ELR (cell line): ENCODE measurements around the gene SLC1A4.
A peak's percentile ranks its signal among the peaks of the same experiment; 100 is the strongest.
"Not testable (repeated sequence)": the region's sequence is repeated elsewhere in the genome, so short reads cannot be mapped to it uniquely, and the experiment has no call there.

Source experiments
- DNase-seq: peaks from one replicate; pipeline ENCODE4 v3.0.0-alpha.2; 2015; ENCODE audit warnings: low read depth

The SLC1A4 gene

DNA sequence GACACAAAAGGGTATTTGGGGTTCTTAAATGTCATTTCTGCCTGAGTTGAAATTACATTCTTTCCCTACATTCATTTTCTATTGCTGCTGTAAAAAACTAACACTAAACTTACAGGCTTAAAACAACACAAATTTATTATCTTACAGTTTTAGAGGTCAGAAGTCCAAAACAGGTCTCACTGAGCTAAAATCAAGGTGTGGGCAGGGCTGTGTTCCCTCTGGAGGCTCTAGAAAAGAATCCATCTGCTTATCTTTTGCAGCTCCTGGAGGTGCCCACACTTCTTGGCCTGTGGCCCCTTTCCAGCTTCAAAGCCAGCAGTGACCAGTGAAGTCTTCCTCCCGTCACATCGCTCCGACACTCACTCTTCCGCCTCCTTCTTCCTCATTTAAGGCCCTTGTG, 23.2 kb upstream of the SLC1A4 start:
- DNase-seq = no peak

DNA sequence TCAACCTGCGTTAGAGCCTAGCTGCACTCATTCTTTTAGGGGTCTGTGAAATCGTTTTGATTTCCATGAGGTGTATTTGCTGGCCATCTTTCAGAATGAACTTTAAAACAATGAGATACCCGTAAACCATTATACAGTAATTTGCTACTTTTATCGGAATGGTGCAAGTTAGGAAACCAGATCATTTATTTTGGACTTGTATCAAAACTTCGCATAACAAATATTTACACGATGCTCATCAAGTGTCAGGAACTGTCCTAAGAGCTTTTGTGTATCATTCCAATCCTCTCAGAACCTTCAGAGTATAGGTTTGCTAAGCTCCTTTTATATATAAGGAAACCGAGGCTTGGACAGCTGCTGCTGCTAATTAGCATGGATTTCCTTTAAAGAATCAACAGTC, 22.4 kb upstream of the SLC1A4 start:
- no peak for DNase-seq

DNA sequence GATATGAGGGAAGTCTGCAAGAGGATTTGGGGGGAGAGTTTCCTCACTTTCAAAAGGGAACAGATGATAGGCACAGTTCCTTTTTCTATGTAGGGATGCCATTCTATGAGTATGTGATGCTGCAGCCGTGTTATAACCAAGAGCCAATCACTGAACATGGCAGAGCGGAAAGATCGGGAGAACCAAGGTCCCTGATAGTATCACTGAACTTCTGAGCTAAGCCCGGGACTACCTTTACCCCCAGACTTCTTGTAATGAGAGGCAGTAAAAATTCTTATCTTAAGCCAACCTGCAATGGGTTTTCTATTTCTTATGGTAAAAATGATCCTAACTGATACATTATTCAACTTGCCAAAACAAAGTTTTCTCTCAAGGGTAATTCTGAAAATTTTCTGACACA, 21.6 kb upstream of the SLC1A4 start:
- no peak for DNase-seq

DNA sequence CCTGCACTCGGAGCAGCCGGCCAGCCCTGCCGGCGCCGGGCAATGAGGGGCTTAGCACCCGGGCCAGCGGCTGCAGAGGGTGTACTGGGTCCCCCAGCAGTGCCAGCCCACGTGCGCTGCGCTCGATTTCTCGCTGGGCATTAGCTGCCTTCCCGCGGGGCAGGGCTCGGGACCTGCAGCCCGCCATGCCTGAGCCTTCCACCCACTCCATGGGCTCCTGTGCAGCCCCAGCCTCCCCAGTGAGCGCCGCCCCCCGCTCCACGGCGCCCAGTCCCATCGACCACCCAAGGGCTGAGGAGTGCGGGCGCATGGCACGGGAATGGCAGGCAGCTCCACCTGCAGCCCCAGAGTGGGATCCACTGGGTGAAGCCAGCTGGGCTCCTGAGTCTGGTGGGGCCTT, 20.1 kb upstream of the SLC1A4 start:
- not testable (repeated sequence) for DNase-seq

DNA sequence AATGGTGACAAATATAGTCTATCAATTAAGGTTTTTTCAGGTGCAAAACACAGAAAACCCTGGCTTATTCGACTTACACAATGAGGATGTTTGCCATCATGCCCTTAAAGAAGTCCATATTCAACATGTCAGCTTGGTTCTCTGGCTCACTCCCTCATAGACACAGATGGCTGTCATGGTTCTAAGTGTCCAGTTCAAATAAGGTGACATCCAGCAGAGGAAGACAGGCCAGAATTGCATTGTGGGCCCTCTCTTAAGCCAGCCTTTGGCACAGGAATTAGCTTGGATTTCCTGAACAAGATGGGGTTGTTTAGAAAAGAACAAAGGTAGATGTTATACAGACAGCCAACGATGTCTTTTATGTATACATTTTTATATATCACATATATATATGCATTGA, 18.7 kb upstream of the SLC1A4 start:
- no peak for DNase-seq

DNA sequence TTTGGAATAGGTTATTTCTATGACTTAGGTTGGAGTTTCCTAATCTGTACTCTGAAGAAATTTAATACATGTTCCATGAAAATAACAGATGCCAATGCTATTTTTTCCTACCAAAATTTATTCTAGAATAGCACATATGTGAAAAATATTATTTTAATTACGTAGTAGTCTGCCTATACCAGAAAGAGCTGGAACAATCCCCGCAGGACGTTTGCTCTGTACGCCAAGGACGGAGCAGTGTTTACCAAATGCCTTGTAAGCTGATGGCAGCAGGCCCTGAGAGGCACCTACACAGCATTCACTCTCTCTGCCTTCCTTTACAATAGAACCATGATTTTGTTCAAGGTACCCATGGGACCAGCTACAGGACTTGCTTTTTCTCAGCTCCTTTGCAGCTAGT, 16.8 kb upstream of the SLC1A4 start:
- no peak for DNase-seq

DNA sequence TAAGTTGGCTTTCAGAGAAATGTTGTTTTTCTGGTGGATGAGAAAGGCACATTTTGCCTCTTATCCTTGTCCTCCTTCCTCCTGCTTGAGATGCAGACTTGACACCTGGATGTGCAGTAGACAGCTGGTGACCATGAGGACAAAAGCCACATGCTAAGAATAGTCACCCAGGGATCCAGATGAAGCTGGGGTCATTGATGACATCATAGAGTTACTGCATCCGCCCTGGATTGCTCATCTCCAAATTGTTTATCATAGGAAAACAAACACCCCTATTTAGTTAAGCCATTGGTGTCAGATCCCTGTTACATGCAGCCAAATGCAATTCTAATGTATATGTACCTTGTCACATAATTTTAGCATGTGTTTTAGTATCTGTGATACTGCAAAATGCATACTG, 16.3 kb upstream of the SLC1A4 start:
- peak; percentile 62 for DNase-seq

DNA sequence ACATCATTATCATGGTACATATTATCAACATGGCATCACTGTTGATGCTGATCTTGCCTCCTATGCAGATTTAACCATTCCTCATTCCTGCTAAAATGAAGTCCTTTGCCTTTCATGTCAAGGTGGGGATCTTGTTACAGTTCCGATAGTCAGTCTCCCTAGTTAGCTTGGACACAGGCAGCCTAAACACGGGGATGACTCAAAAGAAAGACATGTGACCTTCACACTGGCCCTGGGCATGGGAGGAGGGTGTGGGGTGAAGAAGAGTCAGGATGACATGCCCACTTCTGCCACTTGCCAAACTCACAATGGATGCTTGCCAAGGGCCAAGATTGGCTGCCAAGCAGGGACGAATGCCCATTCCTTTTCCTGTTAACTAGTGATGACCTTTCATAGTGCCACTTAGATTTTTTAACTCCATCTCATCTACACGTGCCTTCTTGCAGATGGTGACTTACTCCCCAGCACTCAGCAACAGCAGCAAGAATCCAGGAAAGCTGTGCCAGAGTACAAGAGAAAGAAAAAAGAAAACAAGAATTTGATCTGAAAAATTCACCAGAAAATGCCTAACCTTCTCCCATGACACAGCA, 13.9 kb upstream of the SLC1A4 start:
- DNase-seq = peak; percentile 71

DNA sequence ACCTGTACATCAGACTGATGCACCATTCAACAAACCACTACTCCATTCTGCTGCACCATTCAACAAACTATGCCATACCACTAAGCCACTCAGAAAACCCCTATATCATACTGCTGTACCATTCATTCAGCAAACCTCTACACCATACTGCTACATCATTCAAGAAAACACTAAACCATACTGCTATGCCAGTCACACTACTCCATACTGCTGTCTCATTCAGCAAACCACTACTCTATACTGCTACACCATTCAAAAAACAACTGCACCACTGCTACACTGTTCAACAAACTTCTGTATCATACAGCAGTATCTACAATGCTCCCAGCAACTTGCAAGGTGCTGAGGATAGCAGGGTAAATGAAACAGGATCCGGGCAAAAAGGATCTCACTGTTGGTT, 12.9 kb upstream of the SLC1A4 start:
- no peak for DNase-seq

DNA sequence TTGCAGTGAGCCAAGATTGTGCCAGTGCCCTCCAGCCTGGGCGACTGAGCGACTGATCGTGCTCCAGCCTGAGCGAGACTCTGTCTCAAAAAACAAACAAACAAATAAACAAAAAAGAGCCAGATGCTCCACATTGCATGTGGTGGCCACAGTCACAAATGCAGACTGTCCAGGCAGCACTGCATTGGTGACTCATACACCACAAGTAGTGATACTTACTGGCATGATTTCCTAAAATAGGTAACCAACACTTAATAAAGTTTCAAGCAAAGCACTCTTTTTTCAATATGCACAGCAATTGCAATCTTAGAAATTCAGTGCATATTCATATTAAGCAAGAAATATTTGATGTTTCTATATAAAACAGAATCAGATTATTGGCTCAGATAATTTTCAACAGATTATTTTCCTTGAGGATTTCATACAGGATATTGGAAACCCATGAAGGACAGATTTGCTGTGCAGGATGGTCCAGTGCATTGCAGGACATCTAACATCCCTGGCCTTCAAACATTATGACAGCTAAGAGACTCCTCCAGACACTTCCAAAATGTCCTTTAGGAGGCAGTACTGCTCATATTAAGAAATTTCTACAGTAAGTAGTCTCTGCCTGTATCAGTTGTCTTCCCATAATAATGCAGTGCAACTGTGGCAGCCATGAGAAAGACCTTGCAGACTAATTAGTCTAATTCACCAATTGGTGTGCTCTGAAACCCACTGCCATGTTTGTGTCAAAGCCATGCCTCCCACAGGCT, 10.5 kb upstream of the SLC1A4 start:
- peak; percentile 61 for DNase-seq

DNA sequence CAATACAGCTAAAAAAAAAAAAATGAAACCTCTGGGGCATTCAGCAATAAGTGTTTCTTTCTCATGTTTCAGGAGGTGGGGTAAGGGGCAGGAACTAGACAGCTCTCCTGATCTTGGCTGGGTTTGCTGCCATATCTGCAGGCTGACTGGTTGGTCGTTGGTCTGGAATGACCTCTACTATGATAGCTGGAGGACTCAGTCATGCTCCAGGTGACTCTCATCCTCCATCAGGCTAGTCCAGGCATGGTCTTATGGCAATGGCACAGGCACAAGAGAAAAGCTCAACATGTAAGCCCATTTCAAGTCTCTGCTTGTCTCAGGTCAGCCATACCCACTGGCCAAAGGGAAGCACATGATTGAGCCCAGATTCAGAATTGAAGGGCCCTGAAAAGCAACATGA, 9.5 kb upstream of the SLC1A4 start:
- no peak for DNase-seq

DNA sequence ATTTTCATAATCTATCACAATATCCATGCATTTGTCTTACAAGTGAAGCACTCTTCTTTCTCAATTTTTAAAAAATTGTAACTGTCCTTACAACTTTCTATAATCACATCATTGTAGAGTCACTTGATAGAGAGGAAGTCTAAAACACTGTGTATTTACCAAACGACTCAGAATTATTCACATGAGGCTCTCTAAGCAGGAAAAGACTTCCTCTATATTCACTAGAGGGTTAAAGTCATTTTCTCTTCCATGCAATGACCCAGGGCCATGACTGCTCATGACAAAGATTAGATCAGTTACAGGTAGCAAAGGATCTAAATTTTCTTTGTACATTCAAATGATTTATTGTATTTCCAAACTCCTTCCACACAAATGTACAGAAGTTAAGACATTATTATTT, 9.0 kb upstream of the SLC1A4 start:
- no peak for DNase-seq

DNA sequence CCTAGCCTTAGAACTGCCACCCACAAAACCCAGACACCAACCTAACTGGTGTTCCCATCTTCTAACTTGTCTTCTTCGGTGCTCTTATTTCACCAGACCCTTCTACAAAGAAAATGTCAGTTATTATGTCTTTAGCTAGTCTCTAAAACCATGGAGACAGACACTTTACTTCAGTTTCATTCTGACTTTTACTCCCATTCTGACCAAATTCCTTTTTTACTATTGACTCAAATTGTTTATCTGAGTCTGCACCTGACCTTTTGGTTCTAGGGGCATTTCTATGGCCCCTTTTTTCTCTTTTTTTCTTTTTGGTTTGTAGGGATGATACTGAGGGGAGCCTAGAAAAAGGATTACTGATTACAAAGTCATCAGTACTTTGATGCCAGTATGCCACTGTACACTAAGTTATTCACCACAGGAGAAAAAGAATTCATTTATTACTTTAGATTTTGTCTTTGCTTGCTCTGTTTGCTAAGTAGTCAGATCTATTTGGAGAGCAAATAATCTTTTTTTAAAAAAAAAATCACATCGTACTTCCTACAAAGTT, 6.8 kb upstream of the SLC1A4 start:
- DNase-seq = no peak

DNA sequence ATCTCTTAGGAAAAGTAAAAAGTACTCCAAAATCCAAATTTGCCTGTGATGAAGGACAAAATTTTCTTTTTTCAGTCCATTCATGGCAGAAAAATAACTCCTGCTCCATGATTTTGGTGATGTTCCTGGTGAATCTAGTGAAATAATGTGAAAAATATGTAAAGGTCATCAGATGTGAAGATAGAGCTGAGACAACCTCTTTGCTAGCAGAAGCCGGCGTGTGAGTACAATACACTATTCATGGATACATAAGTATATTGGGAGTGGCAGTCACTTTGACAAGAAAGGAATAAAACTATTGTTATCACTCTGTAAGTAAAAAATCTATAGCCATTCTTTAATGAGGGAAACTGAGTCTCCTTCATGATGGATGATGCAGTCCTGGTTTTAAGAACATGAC, 6.3 kb upstream of the SLC1A4 start:
- no peak for DNase-seq

DNA sequence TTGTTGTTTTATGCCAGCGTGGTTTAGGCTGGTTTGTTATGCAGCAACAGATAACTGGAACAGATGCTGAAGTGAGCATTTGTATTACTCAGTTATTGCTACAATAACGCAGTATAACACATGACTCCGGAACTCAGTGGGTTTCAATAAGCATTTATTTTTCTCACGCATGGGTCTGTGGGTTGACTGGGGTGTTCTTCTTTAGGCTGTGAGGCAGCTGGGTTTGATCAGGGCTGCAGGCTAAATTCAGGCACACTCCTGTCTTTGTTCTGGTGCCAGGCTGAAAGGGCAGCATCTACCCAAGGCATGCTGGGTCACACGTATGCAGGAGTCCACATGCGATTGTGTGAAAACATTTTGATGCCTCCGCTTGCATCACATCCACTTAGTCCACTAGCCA, 3.8 kb upstream of the SLC1A4 start:
- no peak for DNase-seq

DNA sequence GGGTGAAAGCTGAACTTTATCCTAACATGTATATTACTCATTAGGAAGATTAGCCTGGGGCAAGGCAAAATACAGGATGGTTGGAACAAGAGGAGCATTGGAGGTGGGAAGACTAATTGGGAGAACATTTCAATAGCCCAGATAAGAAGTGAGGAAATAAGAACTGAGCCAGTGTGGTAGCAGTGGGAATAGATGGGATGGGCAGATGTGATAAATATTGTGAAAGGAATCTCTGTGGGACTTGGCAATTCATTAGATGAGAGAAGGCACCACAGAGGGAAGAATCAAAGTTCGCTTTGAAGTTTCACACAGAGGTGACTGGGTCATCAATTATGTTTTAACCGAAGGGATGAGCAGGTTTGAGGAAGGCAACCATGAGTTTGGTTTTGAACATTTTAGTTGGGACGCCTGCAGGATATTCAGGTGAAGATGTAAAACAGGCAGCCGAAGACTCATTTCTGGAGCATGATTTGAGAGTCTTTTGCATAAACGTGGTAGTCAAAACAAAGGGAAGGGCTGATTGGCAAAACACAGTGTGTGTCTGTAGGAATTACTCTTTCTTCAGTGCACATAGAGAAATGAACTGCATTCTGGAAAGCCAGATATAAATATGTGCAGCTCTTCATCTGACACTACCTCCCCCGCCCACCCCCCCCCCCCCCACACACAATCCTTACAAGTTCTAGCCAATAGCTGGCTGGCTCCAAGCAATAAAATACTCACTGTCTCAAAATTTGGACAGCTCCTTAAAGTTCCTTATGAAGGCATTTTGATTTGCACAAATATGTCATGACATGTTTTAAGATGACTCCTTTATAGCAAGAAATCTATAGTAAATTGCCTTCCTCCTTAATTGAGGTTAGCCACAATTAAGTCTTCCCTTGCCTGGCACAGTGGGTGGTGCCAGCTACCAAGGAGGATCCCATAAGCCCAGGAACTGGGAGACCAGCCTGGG, 1.9 kb upstream of the SLC1A4 start:
- DNase-seq = peak; percentile 34

DNA sequence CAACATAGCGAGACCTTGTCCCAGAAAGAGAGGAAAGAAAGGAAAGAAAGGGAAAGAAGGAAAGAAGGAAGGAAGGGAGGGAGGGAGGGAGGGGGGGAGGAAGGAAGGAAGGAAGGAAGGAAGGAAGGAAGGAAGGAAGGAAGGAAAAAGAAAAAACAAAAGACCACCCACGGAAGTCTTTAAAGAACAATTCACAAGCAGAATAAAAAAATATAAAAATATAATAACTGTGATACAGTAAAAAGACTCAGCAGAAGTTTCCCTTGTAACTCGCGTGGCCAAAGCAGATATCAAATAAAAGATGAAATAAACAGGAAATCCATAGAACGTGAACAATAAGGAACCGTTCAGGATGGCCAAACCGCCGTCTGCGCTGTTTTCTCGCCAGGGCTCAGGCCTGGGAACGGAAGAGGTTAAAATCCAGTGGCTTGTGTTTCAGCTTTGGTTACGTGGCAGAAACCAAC, 1.2 kb upstream of the SLC1A4 start:
- peak; percentile 89 for DNase-seq

DNA sequence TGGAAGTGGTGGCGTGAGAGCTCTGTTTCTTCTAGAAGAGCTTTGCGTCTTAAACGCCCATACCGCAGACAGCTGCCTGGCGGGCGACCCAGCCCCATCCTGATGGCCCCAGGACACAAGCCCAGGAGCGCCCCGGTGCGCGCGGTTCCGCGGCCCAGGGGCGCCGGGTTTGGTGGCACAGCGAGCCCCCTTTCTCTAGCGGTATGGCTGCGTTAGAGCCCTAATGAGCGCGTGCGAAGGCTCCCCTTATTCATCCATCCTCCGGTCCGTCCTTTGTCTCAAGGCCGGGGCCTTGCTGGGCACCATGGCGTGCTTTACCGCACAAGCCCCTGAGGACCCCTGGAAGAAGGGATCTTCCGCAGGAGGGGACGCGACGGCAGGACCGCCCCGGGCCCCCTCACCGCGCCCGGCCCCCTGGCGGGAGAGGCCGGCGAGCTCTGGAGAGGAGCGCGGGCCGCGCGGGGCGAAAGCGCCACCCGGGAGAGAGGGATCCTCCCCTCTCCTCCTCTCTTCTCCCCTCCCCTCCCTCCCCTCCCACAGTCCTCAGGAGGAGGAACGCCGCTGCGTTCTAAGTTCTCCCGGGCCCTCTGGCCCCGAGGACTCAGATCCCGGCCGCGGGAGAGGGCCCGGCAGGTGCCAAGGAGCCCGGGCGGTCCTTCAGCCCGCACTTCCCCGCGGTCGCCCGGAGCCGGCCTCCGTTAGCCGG, 626 bp upstream of the SLC1A4 start:
- DNase-seq = peak; percentile 83

DNA sequence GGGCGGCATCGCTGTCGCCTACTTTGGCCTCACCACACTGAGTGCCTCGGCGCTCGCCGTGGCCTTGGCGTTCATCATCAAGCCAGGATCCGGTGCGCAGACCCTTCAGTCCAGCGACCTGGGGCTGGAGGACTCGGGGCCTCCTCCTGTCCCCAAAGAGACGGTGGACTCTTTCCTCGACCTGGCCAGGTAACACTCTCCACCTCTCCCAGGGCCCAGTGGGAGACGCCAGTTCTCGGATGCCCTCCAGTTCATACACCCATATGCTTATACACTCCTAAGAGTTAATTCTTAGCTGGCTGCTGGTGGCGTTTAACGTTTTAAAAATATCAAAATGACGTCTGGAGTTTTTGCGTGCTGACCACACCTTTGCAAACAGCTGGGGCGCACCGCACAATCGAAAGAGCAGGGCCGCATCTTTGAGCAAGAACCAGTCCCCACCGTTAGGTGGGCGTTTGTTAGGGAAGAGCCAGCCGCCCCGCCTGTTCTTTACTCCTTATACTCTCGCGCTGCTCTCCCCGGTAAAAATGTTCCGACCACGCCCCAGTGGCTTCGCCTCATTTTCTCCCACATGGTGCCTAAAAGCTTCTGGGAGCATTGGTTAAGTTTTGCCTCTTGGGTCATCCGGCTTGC, 899 bp downstream of the SLC1A4 start:
- peak; percentile 11 for DNase-seq

DNA sequence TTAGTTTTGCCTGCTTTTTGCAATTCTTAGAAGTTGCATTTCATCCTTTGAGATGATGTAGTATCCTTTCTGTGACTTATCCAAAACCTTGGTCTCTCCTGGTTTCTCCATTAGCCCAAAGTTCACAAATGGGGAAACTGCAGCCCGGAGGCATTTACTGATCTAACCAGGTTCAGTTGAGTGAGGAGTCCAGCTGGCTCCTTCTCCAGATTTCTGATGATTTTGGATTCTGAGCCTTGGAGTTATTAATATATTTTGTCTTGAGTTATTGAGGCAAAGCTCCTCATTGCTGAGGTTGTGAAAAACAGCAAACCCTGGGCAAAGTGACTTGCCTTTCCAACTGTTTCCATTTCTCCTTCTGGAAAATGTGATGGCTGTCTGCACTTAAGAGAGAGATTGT, 1.7 kb downstream of the SLC1A4 start:
- no peak for DNase-seq

DNA sequence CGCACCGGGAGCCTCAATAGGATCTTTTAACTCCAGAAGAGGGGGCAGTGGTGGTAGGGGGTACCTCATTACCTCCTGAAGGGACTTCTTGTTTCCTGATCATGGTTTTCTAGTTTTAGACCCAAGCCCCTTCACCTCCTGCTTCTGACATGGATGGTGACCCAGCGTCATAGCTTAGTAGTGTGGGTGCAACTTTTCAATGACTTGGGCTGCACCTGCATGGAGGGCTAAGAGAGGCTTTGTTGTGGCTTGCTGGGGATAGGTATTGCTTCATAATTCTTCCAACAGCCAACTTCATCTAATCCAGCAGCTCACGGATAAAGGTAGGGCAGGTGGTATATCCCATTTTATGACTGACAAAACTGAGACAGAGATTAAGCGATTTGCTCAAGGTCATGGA, 3.0 kb downstream of the SLC1A4 start:
- no peak for DNase-seq
